ENCODE measurements around the gene MADCAM1. TPM values are rescaled to one million over a fixed set of nuclear protein-coding genes. Genes with fewer than 3 reads are reported as not detected.

MADCAM1 gene
- total and polyA plus RNA-seq, 10 of the 15 experiments (the other 5 are each of a cell fraction or from before 2014, with no cell fraction given) = 0.06 to 0.32 (median 0.31) TPM; not detected in 5

GRCh38 chr19:468587-469256 lies 27.6 kb upstream of the MADCAM1 start:
- H4K20me1 ChIP-seq (ENCODE audit: control insufficient read depth, insufficient read depth) = no peaks in the 10 kb centered on the region
- TF ChIP-seq KLF5 (IDR thresholded peaks at IDR 0.05; ENCODE audit: partially characterized antibody) = no peak
- no peak for TF ChIP-seq TCF7 (IDR thresholded peaks at IDR 0.05; ENCODE audit: borderline replicate concordance)
- TF ChIP-seq FOS (IDR thresholded peaks at IDR 0.05; ENCODE audit: borderline replicate concordance, extremely low read depth, insufficient read length) = no peak
- TF ChIP-seq SMC3 (IDR thresholded peaks at IDR 0.05; ENCODE audit: borderline replicate concordance, low read length) = no peak
- no peak for TF ChIP-seq NFXL1 (IDR thresholded peaks at IDR 0.05; ENCODE audit: borderline replicate concordance)
- no peak for TF ChIP-seq ATF7 (IDR thresholded peaks at IDR 0.05; ENCODE audit: low read depth)
- TF ChIP-seq ZNF24 (IDR thresholded peaks at IDR 0.05) = no peak
- no peak for TF ChIP-seq MTA2 (IDR thresholded peaks at IDR 0.05; ENCODE audit: low read depth)
- no peak for TF ChIP-seq CEBPB (IDR thresholded peaks at IDR 0.05; ENCODE audit: borderline replicate concordance in 1 of 2, low read depth in 2 of 2, low read length in 2 of 2)
- TF ChIP-seq TBL1XR1 (IDR thresholded peaks at IDR 0.05; ENCODE audit: low read depth, low read length) = no peak
- TF ChIP-seq ETV6 (conservative IDR thresholded peaks at IDR 0.05 in 1 of 2, IDR thresholded peaks at IDR 0.05 in 1 of 2; ENCODE audit: borderline replicate concordance in 1 of 2, low read depth in 1 of 2) = no peak
- no peak for TF ChIP-seq CHD1 (IDR thresholded peaks at IDR 0.05; ENCODE audit: low read depth, low read length)
- TF ChIP-seq MEF2B (IDR thresholded peaks at IDR 0.05; ENCODE audit: partially characterized antibody, poor library complexity, severe bottlenecking) = no peak
- TF ChIP-seq POU2F2 (IDR thresholded peaks at IDR 0.05; ENCODE audit: borderline replicate concordance, low read depth, low read length) = no peak
- no peak for TF ChIP-seq ZNF384 (IDR thresholded peaks at IDR 0.05; ENCODE audit: borderline replicate concordance, low read depth, low read length)
- no peak for TF ChIP-seq E2F8 (IDR thresholded peaks at IDR 0.05; ENCODE audit: low read depth, partially characterized antibody)
- no peak for TF ChIP-seq STAT1 (conservative IDR thresholded peaks at IDR 0.05)
- no peak for TF ChIP-seq FOXM1 (IDR thresholded peaks at IDR 0.05; ENCODE audit: low read depth, low read length)
- TF ChIP-seq CHD2 (IDR thresholded peaks at IDR 0.05; ENCODE audit: borderline replicate concordance, low read depth, low read length) = no peak
- no peaks in the 10 kb centered on the region for H3K36me3 ChIP-seq (ENCODE audit: control insufficient read depth in 2 of 2, insufficient read depth in 2 of 2, low read length in 1 of 2)
- 65% methylated on average over 20 of the region's 27 CpGs for WGBS (ENCODE audit: insufficient coverage, insufficient replicate concordance, low lambda C conversion rate, missing lambda C conversion rate)
- ChIA-PET RAD21 (ENCODE audit: unreplicated experiment) (no interaction called here), SMC1A (ENCODE audit: uncharacterized antibody, unreplicated experiment) (no interaction called here), CTCF (no interaction called here), POLR2A (no interaction called here)
- no TSS peak for BruUV-seq (replicated peaks)
- ATAC-seq (no peak), DNase-seq (ENCODE audit: low read depth, low spot score) (no peak), FAIRE-seq (no peak)
- no peaks in the 10 kb centered on the region for H3K27me3 ChIP-seq (replicated peaks in 1 of 2; ENCODE audit: control insufficient read depth in 2 of 2, insufficient read depth in 2 of 2, low read length in 1 of 2)
- intact Hi-C loops (cut with micrococcal nuclease; ENCODE audit: unreplicated experiment) = no loop called here
- no peak overlapping the region for H3K27ac ChIP-seq (ENCODE audit: control insufficient read depth, insufficient read depth)
- H2AFZ ChIP-seq (ENCODE audit: control insufficient read depth, low read depth, low read length) = no peak overlapping the region
- H3K4me1 ChIP-seq (ENCODE audit: control insufficient read depth, insufficient read depth, low read length) = no peaks in the 10 kb centered on the region
- H3K9ac ChIP-seq (ENCODE audit: control insufficient read depth, insufficient read depth, low read length) = no peak overlapping the region
- in situ Hi-C loops (cut with MboI) = no loop called here
- H3K4me3 ChIP-seq = no peak overlapping the region
- no peak overlapping the region for H3K4me2 ChIP-seq (ENCODE audit: control insufficient read depth, insufficient read depth)
- no peaks in the 10 kb centered on the region for H3K9me3 ChIP-seq (replicated peaks; ENCODE audit: control insufficient read depth, insufficient read depth, low read length)
- no peaks in the 10 kb centered on the region for H3K79me2 ChIP-seq (ENCODE audit: control insufficient read depth, insufficient read depth, low read length)
